WTC11 (cell line): ENCODE results near the gene DLGAP4. TPM values are rescaled to one million over a fixed set of nuclear protein-coding genes. Genes with fewer than 3 reads are reported as not detected.

ENCODE experiments used
- ATAC-seq: fragments of 200-7000 bp; cut with Tn5 transposase; 2 replicates; pipeline ENCODE4 v1.10.0; 2021; ENCODE audit warnings: mild to moderate bottlenecking, moderate library complexity
- CTCF ChIA-PET: fragments of 300-600 bp; sonication (Branson Sonifier 250); formaldehyde crosslinking; loops from one replicate; lab custom pipeline; 2021; ENCODE audit warnings: antibody characterized with exemption; lab: Charles Lee
- POLR2A ChIA-PET: fragments of 350-600 bp; sonication (Branson Sonifier 250); formaldehyde crosslinking; loops from one replicate; lab custom pipeline; 2021; ENCODE audit warnings: antibody characterized with exemption; lab: Charles Lee
- DNase-seq: peaks from one replicate; pipeline ENCODE4 v3.0.0; 2021; ENCODE audit warnings: low spot score
- H3K27ac Mint-ChIP-seq: 2 replicates; pipeline ENCODE4 v1.8.0; 2021; ENCODE audit warnings: mixed read lengths
- H3K27me3 Mint-ChIP-seq: 2 replicates; pipeline ENCODE4 v1.8.0; 2021; ENCODE audit warnings: low read depth, mild to moderate bottlenecking, moderate library complexity, mixed read lengths
- H3K36me3 Mint-ChIP-seq: 2 replicates; pipeline ENCODE4 v1.8.0; 2021; ENCODE audit warnings: mixed read lengths
- H3K4me1 Mint-ChIP-seq: 2 replicates; pipeline ENCODE4 v1.8.0; 2022; ENCODE audit warnings: mixed read lengths
- H3K4me3 Mint-ChIP-seq: 2 replicates; pipeline ENCODE4 v1.8.0; 2021; ENCODE audit warnings: mild to moderate bottlenecking, moderate library complexity, mixed read lengths
- H3K9me3 Mint-ChIP-seq: 2 replicates; pipeline ENCODE4 v1.8.0; 2021; ENCODE audit warnings: mixed read lengths
- ATF2 ChIP-seq: sonication (generic); formaldehyde crosslinking; IDR thresholded peaks from 2 replicates; pipeline ENCODE4 v1.8.1; 2022; ENCODE audit warnings: low read depth, missing genetic modification reagents, borderline replicate concordance
- CREM ChIP-seq: sonication (generic); formaldehyde crosslinking; IDR thresholded peaks from 2 replicates; pipeline ENCODE4 v1.8.1; 2022; ENCODE audit warnings: mild to moderate bottlenecking, missing genetic modification reagents, moderate library complexity
- JUN ChIP-seq: sonication (generic); formaldehyde crosslinking; IDR thresholded peaks from 2 replicates; pipeline ENCODE4 v1.8.0; 2023; ENCODE audit warnings: mild to moderate bottlenecking, missing genetic modification reagents
- MAX ChIP-seq: sonication (generic); formaldehyde crosslinking; IDR thresholded peaks from 2 replicates; pipeline ENCODE4 v1.8.0; 2022; ENCODE audit warnings: mild to moderate bottlenecking, missing genetic modification reagents
- NFE2L1 ChIP-seq: sonication (generic); formaldehyde crosslinking; IDR thresholded peaks from 2 replicates; pipeline ENCODE4 v1.8.1; 2023; ENCODE audit warnings: missing genetic modification reagents
- NR1H2 ChIP-seq: sonication (generic); formaldehyde crosslinking; IDR thresholded peaks from 2 replicates; pipeline ENCODE4 v1.9.0; 2021; ENCODE audit warnings: mild to moderate bottlenecking, moderate library complexity, missing genetic modification reagents
- NR2C2 ChIP-seq: sonication (generic); formaldehyde crosslinking; IDR thresholded peaks from 2 replicates; pipeline ENCODE4 v1.8.0; 2022; ENCODE audit warnings: mild to moderate bottlenecking, missing genetic modification reagents
- SP1 ChIP-seq: sonication (generic); formaldehyde crosslinking; conservative IDR thresholded peaks from 2 replicates; pipeline ENCODE4 v1.8.1; 2022; ENCODE audit warnings: missing genetic modification reagents
- ZBTB21 ChIP-seq: sonication (generic); formaldehyde crosslinking; IDR thresholded peaks from 2 replicates; pipeline ENCODE4 v1.8.1; 2023; ENCODE audit warnings: mild to moderate bottlenecking, missing genetic modification reagents, borderline replicate concordance
- ZBTB43 ChIP-seq: sonication (generic); formaldehyde crosslinking; IDR thresholded peaks from 2 replicates; pipeline ENCODE4 v1.8.1; 2023; ENCODE audit warnings: mild to moderate bottlenecking, missing genetic modification reagents
- ZNF317 ChIP-seq: sonication (generic); formaldehyde crosslinking; IDR thresholded peaks from 2 replicates; pipeline ENCODE4 v1.8.1; 2023; ENCODE audit warnings: low read depth, mild to moderate bottlenecking, moderate library complexity, missing genetic modification reagents, borderline replicate concordance
- ZNF396 ChIP-seq: fragments of 250-450 bp; sonication (Bioruptor Pico); IDR thresholded peaks from 2 replicates; pipeline ENCODE4 v1.8.0; 2021; ENCODE audit warnings: mild to moderate bottlenecking, moderate library complexity, borderline replicate concordance
- ZNF423 ChIP-seq: fragments of 250-450 bp; sonication (Bioruptor Pico); IDR thresholded peaks from 2 replicates; pipeline ENCODE4 v2.1.2; 2022; ENCODE audit warnings: mild to moderate bottlenecking, moderate library complexity
- total RNA-seq: library from RNA; stranded (reverse); gene quantifications from 3 replicates; pipeline ENCODE4 v1.2.3, GENCODE V29; 2021
- TF ChIP-seq, protein P1 (sequence below): sonication (generic); formaldehyde crosslinking; IDR thresholded peaks from 2 replicates; pipeline ENCODE4 v1.8.1; 2023; ENCODE audit warnings: mild to moderate bottlenecking, moderate library complexity, missing genetic modification reagents
- TF ChIP-seq, protein P2 (sequence below): fragments of 250-450 bp; sonication (Bioruptor Pico); IDR thresholded peaks from 2 replicates; pipeline ENCODE4 v1.8.0; 2021; ENCODE audit warnings: mild to moderate bottlenecking
- TF ChIP-seq, protein P3 (sequence below): sonication (generic); formaldehyde crosslinking; IDR thresholded peaks from 2 replicates; pipeline ENCODE4 v1.8.1; 2022; ENCODE audit warnings: missing genetic modification reagents, borderline replicate concordance

DLGAP4 gene
- total RNA-seq, 1 experiment from 2014 or later: 52.6 TPM

DNA sequence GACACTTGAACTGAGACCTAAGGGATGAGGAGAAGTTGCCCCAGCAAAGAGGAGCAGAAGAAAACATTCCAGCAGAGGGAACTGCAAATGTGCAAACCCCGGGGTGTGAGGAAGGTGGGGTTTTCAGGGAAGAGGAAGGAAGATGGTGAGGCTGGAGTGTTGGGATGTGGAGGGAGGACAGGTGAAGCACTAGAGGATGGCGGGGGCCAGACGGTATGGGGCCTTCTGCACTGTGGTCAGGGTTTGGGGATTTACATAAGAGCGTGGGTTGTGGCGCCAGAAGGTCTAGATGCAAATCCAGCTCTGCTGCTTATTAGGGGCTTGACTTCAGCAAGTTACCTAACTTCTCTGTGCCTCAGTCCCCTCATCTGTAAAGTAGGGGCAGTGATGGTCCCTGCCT is 16.0 kb downstream of the DLGAP4 start:
- DNase-seq: no peak
- Mint-ChIP-seq H3K4me1 (no peaks in the 10 kb centered on the region), H3K4me3 (no peak overlapping the region), H3K27me3 (peaks cover 3% of the 10 kb centered on the region), H3K36me3 (no peaks in the 10 kb centered on the region), H3K27ac (no peak overlapping the region), H3K9me3 (peaks cover 16% of the 10 kb centered on the region)
- ATAC-seq: no peak
- TF ChIP-seq, protein P1, sequence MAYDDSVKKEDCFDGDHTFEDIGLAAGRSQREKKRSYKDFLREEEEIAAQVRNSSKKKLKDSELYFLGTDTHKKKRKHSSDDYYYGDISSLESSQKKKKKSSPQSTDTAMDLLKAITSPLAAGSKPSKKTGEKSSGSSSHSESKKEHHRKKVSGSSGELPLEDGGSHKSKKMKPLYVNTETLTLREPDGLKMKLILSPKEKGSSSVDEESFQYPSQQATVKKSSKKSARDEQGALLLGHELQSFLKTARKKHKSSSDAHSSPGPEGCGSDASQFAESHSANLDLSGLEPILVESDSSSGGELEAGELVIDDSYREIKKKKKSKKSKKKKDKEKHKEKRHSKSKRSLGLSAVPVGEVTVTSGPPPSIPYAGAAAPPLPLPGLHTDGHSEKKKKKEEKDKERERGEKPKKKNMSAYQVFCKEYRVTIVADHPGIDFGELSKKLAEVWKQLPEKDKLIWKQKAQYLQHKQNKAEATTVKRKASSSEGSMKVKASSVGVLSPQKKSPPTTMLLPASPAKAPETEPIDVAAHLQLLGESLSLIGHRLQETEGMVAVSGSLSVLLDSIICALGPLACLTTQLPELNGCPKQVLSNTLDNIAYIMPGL (CRISPR knock-in tag): no peak
- TF ChIP-seq SP1 (CRISPR knock-in tag) (no peak), ZNF317 (CRISPR knock-in tag) (no peak), ZBTB21 (CRISPR knock-in tag) (no peak), ZNF396 (CRISPR knock-in tag) (no peak), ZBTB43 (CRISPR knock-in tag) (no peak), NR1H2 (no peak), CREM (CRISPR knock-in tag) (no peak)
- POLR2A ChIA-PET: no interaction called here
- CTCF ChIA-PET: no interaction called here

GRCh38 chr20:36330091-36330490 is 24.0 kb downstream of the DLGAP4 start:
- no peak for DNase-seq
- peaks cover 56% of the 10 kb centered on the region for H3K27me3 Mint-ChIP-seq

More at GRCh38 chr20:36330091-36330490, 24.0 kb downstream of the DLGAP4 start:
- ChIA-PET POLR2A (no interaction called here), CTCF (no interaction called here)
- Mint-ChIP-seq H3K9me3 (peaks cover 8% of the 10 kb centered on the region), H3K4me3 (no peak overlapping the region), H3K4me1 (peaks cover 38% of the 10 kb centered on the region), H3K36me3 (no peaks in the 10 kb centered on the region), H3K27ac (no peak overlapping the region)
- ATAC-seq: no peak
- no peak for TF ChIP-seq NR2C2
- no peak for TF ChIP-seq ATF2 (CRISPR knock-in tag)
- TF ChIP-seq, protein P2, sequence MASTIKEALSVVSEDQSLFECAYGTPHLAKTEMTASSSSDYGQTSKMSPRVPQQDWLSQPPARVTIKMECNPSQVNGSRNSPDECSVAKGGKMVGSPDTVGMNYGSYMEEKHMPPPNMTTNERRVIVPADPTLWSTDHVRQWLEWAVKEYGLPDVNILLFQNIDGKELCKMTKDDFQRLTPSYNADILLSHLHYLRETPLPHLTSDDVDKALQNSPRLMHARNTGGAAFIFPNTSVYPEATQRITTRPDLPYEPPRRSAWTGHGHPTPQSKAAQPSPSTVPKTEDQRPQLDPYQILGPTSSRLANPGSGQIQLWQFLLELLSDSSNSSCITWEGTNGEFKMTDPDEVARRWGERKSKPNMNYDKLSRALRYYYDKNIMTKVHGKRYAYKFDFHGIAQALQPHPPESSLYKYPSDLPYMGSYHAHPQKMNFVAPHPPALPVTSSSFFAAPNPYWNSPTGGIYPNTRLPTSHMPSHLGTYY (CRISPR knock-in tag): no peak
- TF ChIP-seq JUN (CRISPR knock-in tag): no peak
- TF ChIP-seq, protein P1 (CRISPR knock-in tag): no peak
- TF ChIP-seq, protein P3, sequence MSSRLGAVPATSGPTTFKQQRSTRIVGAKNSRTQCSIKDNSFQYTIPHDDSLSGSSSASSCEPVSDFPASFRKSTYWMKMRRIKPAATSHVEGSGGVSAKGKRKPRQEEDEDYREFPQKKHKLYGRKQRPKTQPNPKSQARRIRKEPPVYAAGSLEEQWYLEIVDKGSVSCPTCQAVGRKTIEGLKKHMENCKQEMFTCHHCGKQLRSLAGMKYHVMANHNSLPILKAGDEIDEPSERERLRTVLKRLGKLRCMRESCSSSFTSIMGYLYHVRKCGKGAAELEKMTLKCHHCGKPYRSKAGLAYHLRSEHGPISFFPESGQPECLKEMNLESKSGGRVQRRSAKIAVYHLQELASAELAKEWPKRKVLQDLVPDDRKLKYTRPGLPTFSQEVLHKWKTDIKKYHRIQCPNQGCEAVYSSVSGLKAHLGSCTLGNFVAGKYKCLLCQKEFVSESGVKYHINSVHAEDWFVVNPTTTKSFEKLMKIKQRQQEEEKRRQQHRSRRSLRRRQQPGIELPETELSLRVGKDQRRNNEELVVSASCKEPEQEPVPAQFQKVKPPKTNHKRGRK: no peak
- no peak for TF ChIP-seq NFE2L1 (CRISPR knock-in tag)
- TF ChIP-seq MAX: no peak
- TF ChIP-seq ZNF423 (CRISPR knock-in tag): no peak
